ENCODE results near the gene NAT9.

Gene NAT9

DNA sequence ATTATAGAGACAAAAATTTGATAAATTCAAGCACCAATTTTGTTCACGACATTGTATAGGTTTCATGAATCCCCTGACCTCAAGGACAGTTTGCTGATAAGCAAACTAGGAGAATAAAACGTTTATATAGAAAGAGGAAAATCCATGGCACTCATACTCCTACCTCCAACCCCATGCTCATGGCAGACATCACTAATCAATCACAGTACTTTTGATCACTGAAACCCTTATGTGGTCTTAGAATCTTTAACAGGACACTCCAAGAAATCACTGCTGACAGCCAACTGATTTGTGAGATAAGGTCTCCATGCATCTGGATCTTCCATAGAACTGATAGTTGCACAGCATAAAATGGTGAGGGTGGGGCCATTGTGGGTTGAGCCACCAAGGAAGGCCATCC, 32.4 kb downstream of the NAT9 start:
- no peak for DNase-seq

DNA sequence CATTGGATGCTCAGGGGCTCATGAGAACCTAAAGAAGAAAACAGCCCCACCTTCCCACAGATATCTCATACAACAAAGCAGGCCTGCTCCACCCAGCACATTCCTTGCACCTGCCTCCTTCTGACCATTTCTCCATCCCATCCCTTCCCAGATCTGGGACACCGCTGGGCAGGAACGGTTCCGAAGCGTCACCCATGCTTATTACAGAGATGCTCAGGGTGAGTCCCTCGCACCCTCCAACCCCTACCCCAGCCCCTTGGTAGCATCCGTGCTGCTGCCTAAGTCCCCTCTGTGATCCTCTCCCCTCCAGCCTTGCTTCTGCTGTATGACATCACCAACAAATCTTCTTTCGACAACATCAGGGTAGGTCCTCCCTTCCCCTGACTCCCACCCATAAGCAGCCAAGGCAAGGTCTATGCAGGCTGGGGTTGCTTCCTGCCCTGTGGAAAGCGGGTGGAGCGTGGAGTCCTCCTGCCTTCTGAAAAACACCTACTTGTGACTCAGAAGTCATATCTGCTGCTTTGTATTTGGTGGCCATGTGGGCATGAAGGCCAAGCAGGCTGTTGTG, 33.1 kb downstream of the NAT9 start:
- DNase-seq: no peak

DNA sequence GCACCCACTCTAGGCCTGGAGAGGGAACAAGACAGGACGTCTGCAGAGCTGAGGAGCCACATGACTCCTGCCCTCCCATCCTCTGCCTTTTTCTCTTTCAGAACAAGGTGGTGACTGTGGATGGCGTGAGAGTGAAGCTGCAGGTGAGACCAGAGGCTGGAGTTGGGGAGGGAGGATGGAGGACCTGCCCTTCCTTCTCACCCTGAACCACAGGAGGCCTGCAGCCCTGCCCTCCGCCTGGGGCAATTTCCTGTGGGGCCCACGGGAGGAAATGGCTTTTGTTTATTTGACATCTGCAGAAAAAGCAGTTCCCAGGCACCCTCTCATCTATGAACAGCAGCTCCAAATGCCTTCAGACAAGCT, 34.0 kb downstream of the NAT9 start:
- no peak for DNase-seq

DNA sequence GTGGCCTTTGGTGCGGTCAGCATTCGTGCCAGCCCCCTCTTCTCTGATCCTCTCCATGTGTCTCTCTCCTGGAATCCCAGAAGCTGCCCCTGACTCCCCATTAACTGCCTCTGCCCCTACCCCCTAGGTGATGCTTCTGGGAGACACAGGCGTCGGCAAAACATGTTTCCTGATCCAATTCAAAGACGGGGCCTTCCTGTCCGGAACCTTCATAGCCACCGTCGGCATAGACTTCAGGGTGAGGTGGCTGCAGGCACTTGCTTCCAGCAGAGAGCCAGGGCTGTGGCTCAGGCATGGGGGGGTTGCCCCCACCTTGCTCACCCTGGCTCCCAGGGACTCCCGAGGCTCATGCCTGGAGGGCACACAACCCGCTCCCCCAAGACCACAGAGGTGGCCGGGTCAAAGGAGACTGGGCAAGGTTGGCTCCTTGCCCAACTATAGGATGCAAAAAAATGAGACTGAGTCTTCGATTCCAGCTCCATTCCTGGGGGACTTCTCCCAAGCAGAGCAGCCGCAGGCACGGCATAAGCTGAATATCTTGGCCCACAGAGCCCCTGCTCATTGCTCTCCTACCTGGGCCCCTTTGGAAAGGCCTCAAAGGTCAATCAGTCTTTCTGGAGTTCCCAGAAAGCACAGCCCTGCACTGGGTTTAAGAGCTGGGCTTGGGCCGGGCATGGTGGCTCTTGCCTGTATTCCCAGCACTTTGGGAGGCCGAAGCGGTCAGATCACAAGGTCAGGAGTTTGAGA, 35.3 kb downstream of the NAT9 start:
- DNase-seq: no peak

DNA sequence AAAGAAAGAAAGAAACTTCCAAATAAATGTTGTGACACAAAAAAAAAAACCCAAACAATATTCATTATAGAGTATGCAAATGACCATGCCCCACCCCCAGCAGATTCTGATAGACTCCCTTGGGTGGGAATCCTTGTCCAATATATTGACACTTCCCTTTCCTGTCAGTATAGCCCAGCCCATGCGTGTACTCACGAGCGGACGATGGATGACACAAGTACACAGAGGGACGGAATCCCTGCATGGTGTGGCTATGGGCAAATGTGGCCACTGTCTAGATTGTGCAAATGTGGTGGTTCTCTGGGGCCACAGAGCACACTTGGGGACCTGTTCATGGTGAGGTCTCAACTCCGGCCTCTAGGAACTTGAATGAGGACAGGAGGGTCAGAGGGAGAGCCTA, 36.0 kb downstream of the NAT9 start:
- DNase-seq: no peak

DNA sequence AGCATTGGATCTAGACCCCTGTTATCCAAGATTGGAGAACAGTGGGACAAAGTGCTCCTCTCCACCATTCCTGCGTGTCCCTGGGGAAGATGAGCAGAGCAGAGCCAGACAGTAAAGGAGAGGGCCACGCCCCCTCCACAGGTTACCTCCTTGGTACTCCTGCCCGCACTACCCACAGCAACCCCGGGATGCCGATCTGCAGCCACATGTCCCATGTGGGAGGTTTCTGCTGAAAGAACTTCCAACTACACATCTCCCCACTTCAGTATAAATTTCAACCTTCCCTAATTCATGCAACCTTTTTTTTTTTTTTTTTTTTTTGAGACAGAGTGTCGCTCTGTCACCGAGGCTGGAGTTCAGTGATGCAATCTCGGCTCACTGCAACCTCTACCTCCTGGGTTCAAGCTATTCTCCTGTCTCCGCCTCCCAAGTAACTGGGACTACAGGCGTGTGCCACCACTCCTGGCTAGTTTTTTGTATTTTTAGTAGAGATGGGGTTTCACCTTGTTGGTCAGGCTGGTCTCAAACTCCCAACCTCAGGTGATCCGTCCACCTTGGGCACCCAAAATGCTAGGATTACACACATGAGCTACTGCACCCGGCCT, 36.8 kb downstream of the NAT9 start:
- no peak for DNase-seq

DNA sequence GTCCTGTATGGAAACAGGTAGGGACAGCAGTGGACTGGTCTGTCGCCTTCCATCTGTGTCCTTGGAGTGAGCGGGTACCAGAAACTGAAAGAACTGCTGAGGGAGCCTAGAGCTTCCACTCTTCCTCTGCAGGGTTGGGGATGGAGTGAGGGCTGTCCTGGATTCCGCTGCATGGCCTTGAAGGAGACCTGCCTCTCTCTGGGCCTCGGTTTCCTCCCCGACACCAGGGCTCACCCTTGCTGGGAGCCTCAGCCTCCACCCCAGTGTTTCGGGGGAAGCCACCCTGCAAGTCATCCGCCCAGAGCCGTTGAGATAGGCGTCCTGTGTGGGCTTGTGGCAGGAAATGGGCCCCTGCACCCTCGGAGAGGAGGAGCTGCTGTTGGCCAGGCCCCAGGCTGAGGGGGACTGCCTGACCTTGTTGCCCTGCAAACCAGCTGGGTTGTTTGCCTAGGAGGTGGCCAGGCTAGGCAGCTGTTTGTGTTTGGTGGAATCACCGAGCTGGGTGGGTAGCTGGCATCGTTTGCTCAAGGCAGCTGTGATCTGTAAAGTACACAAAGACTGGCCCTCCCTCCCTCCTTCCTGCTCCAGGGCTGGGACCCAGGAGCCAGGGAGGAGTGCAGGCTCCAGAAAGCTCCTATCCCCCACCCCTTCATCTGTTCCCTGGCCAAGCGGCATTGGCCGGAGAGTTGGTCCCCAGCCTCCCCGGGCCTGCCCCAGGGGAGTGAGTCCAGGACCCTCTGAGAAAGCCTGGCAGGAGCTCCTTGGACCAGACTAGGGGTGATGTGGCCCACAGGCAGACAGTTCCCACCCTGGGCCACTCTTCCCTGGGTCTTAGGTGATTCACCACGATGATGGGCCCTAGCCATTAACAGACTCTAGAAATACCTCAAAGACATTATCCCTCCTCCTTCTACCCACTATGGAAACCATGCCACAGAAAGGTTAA, 37.8 kb downstream of the NAT9 start:
- peak; percentile 22 for DNase-seq

DNA sequence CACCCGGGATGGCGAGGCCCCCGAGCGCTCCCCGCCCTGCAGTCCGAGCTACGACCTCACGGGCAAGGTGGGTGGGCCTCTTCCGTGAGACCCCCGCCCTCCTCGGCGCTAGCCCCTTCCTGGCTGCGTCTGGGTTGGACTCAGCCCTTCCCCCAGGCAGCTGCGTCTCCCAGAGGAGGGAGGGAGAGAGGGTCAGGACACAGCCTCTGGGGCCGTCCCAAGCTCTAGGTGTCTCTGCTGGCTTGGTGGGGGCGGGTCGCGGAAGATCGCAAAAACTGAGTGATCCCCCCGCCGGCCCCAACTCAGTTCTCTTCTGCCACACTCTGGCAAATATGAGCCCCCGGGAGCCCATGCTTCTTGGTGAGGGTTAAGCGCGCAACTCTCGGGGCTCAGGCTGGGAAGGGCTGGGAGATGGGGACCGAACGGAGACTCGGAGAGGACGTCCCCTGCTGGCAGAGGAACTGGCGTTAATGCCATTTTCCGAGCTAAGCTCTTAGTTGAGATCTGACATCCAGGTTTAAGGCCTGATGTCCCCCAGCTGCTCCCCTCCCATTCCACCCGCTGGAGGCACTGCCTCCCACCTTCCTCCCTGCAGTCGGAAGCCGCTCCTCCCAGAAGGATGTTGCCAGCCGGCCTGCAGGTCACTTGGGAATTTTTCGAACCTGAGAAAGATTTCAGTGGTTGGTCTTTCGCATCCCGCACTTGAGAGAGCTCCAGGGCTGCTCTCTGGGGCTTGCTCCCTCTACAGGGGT, 38.7 kb downstream of the NAT9 start:
- peak; percentile 86 for DNase-seq

DNA sequence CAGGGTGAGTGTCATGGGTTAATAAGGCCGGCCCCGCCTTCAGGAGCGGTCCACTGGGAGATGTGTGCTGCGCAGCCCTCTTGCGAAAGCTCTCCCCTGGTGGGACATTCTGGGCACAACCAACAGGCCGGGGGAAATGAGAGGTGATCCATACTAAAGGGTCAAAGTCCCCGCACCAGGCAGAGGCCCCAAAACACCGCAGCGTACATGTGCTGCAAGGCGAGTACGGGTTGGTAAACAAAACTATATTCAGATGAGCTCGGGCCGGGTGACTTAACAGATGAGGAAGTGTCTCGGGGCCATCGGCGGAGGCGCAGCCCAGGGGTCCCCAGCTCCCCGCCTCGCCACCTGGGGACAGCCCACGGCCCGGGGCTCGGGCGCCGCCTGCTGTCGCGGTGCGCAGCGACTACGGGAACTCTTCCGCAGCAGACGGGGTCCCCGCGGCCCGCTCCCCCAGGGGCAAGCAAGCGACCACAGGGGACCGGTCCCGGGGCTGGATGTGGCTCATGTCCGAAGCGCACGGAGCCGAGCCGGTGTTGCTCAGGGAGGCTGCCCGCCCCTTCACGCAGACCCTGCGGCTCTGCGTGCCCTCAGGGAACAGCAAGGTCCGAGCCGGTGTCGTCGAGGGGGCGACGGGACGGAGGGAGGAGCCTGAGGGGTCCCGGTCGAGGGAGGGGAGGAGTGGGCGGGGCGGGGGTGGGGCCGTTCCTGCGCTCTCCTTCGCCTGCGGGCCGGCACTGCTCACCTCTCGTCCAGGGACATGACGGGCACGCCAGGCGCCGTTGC, 39.4 kb downstream of the NAT9 start, which contains the start of gene RAB37:
Gene RAB37 (plus strand): TSS at position 744 of the 786 bp plus-strand sequence. CDS start 17 bp downstream, at position 761.
- peak; percentile 44 for DNase-seq

DNA sequence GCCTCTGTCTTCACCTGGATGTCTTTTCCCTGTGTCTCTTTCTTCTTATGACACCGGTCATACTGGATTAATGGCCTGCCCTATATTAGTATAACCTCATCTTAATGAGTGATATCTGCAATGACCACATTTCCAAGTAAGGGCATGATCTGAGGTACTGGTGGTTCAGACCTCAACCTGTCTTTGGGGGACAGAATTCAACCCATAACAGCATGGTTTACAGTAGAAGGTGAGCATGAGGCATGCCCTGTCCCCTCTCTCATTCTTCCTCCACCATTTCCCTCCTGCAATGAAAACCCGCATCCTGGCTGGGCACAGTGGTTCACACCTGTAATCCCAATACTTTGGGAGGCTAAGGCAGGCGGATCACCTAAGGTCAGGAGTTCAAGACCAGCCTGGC, 41.9 kb downstream of the NAT9 start:
- no peak for DNase-seq

DNA sequence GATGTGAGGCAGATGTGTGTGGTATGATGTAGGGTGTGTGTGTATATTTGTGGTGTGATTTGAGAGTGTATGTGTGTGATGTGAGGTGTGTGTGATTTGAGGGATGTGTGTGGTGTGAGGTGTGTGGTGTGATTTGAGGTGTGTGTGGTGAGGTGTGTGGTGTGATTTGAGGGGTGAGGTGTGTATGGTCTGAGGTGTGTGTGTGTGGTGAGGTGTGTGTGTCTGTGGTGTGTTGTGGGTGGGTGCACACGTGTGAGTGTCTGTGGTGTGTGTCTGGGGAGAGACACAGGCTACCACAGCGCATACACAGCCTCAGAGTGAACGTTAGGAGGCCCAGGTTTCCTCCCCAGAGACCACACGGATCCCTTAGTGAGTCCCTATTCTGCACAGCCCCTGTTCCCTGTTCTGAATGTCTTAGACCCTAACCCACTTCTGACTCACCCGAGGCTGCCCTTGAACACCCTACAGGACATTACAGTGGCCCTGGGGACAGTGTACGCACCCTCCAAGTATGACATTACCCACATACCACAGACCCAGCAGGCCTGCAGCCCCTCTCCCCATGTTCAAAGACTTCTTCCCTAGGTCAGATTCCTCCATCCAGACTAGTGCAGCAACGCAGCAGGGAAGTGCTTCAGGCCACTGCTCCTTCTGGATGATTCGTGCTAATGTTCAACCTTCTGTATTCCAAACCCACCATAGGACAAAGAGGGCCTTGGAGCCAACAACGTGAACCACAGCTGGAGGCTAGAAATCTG, 42.6 kb downstream of the NAT9 start:
- no peak for DNase-seq

DNA sequence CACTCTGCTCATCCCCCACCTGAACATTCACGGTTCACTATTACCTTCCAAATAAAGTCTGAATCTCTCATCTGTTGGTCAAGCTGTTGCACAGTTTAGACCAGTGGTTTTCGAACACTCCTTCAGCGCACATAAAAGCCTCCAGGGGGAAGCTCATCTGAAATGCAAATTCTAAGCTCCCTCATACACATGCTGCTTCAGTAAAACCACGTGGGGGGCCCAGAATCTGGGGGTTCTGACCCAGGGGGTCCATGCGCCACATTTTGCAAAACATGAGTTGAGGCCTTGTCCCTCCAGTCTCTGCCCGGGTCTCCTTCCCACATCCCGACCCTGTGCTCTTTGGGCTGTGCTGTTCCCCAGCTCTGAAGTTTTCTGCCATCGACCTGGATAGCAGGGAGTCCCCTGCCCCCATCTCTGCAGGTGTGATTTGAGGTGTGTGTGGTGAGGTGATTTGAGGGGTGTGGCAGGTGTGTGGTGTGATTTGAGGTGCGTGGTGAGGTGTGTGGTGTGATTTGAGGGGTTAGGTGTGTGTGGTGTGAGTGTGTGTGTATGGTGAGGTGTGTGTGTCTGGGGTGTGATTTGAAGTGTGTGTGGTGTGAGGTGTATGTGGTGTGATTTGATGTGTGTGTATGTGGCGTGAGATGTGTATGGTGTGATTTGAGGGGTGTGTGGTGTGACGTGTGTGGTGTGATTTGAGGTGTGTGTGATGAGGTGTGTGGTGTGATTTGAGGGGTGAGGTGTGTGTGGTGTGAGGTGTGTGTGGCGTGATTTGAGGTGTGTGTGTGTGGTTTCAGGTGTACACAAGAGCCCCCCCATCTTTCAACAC, 43.9 kb downstream of the NAT9 start:
- DNase-seq: no peak

DNA sequence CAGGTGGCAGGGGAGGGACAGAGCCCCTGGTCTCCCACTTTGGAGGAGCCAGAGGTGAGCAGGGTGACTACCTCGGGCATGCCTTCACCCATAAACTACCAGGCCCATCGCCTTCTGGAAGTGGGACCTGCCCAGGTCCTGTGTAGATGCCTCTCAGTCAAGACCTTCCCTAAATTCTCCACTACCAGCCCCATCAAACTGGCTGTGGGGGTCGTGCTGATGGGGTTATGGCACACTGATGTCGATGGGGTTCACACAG, 44.9 kb downstream of the NAT9 start:
- DNase-seq: no peak

DNA sequence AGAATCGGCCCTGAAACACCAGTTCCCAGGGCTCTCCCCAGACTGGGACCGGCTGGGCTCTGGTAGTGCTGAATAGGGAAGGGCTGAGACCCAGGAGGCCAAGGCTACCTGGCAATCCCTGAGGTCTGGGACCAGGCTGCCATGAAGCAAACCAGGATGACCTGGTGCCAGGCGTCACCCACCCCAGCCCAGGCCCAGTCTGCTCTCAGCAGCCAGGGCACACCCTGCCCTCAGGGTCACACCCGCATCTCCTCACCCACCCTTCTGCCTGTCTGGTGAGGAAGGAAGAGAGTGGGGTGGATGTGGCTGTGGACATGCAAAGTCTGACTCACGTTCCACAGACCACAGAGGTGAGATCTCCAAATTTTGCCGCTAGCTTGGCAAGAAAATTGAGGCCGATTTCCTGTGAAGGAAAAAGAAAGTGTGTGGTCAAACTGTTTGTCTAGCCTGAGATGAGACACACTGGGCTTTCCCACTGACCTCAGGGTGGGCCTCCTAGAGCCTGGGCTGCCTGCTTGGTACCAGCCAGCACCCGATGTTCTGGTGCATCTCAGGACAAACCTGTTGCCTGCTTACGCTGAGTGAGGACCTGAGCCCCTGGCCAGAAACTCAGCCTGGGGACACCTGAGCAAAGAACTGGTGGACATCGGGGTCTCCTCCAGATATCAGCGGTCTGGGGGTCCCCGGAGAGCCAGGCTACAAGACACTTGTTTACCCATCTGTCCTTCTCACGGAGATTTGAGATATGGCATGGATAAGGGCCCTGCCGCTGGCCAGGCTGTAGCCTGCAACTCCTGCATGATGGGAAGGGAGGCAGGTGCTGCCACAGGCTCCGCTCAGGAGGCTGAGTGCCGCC, 45.4 kb downstream of the NAT9 start:
- DNase-seq: no peak

DNA sequence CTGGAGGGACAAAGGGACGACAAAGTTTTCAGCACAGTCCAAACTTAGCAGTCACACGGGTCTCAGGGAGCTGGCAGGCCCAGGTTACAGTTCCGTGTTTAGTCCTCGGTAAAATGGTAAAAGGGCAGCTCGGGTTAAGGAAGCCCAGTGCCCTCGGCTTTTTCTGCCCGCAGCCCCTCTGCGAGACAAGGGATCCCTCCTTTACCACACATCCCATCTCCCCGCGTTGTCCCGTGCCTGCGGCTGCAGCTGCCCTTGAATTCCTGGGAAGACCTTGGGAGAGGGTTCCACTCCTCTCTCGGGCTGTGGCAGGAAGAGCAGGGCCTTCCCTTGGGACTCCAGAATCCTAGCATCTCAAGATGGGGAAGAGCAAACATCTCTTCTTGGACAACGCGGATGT, 46.3 kb downstream of the NAT9 start:
- no peak for DNase-seq

DNA sequence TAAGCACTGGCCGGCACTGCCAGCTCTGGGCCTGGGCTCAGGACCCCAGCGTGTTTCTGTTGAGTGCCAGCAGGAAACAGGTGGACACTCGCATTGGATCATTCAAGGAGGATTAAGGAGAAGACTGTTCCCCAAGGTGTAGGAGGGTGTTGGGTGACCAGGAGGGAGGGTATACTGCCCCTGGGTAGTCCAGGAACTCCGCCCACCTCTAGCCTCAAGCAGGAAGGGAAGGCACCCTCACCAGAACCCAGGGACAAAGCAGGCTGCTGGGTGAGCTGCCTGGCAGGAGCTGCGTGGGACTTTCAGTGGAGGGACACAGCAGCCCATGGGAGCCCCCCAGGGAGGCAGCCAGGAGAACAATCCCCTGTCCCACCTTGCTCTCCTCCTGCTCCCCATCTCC, 46.8 kb downstream of the NAT9 start:
- no peak for DNase-seq

DNA sequence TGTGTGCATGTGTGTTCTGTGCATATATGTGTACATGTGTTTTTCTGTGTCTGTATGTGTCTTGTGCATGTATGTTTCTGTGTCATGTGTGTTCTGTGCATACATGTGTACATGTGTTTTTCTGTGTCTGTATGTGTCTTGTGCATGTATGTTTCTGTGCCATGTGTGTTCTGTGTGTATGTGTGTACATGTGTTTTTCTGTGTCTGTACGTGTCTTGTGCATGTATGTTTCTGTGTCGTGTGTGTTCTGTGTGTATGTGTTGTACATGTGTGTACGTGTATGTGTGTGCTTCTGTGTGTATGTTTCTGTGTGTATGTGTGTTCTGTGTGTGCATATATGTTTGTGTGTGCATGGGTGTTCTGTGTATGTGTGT, 47.5 kb downstream of the NAT9 start:
- DNase-seq: no peak

DNA sequence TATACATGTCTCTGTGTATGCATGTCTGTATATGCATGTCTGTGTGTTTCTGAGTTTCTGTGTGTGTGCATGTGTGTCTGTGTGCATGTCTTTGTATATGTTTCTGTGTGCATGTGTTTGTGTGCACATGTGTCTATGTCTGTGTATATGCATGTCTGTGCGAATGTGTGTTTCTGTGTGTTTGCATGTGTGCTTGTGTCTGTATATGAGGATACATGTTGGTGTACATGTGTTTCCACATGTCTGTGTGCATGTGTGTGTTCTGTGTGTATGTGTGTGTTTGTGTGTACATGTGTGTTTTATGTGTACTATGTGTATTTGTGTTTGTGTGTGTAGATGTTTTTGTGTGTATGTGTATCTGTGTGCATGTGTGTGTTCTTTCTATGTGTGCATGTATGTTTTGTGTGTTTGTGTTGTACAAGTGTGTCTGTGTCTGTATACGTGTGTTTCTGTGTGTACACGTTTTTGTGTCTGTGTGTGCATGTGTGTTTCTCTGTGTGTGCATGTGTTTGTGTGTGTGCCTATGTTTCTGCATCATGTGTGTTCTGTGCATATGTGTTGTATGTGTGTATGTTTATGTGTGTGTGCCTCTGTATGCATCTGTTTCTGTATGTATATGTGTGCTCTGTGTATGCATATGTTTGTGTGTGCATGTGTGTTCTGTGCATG, 48.0 kb downstream of the NAT9 start:
- DNase-seq: no peak

DNA sequence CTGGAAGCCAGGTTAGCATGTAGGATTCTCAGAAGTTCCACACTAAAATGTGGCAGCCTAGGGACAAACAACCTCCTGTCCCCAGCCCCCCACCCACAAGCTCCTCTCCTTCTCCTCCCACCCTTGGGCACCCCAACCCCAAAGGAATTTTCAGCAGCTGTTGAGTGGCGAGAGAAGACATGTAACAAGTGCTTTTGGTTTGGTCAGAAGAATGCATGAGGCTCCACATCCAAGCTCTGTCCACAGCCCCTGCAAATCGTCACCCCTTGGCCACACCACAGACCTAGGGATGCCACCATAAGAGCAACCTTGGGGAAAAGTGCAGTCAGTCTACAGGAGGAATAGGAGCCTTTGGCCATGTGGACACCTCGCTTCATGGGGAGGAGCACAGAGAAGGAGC, 51.0 kb downstream of the NAT9 start:
- no peak for DNase-seq
